ENCODE results near the gene PGS1.

PGS1 gene

GRCh38 chr17:78472035-78472905 is 93.8 kb downstream of the PGS1 start:
- DNase-seq (ENCODE audit: low read depth in 2 of 2), result no peak

DNA sequence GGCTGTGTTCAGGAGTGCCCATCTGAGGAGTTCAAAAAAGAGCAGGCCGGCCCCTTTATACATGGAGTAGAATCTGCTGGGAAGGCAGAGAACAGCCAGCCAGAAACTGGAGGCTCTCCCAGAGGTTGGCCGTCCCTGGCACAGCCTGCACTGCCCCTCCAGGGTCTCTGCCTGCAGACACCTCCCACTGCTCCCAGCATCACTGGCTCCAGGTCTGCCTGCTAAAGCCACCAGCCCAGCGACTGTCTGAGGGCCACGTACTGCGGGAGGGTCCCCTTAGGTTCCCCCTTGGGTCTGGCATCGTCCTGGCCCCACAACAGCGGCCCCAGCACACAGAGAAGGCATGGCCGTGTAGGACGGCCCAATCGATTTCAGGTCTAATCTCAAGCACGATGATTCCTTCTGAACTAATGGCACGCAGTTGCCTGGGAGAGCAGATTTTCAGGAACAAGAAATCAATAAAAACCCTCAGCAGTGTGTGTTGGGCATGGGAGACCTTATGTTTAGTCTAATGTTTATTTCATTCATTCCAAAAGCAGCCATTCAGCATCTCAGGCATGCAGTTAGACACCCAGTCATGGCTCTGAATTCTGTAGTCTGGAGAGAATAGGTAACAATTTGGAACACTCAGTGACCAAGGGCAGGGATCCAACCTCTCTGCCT is 95.6 kb downstream of the PGS1 start:
- DNase-seq (ENCODE audit: low read depth in 2 of 2), result no peak
